Endothelial cell of umbilical vein (primary cell): ENCODE measurements around the gene SHISA9.

Source experiments
- EZH2 ChIP-seq: IDR thresholded peaks from 2 replicates; pipeline ENCODE4 v1.6.1; 2012; ENCODE audit warnings: borderline replicate concordance, low read depth, mild to moderate bottlenecking, moderate library complexity, low read length, inconsistent platforms; ENCODE audit not compliant: severe bottlenecking
- FOS ChIP-seq: IDR thresholded peaks from 2 replicates; pipeline ENCODE4 v1.6.1; 2011; ENCODE audit warnings: mild to moderate bottlenecking, low read length, moderate library complexity, borderline replicate concordance; ENCODE audit not compliant: insufficient read depth
- GATA2 ChIP-seq: IDR thresholded peaks from 2 replicates; pipeline ENCODE4 v1.7.0; 2011; ENCODE audit warnings: low read depth, mild to moderate bottlenecking, moderate library complexity, mixed read lengths, low read length; ENCODE audit not compliant: insufficient read length, insufficient read depth
- JUN ChIP-seq: IDR thresholded peaks from 2 replicates; pipeline ENCODE4 v1.6.1; 2011; ENCODE audit warnings: borderline replicate concordance, low read depth; ENCODE audit not compliant: insufficient read length, insufficient read depth
- MYC ChIP-seq: IDR thresholded peaks from one replicate; pipeline ENCODE4 v1.6.1; 2011; ENCODE audit warnings: mild to moderate bottlenecking, low read depth, low read length
- POLR2A ChIP-seq: IDR thresholded peaks from 2 replicates; pipeline ENCODE4 v1.6.1; 2012; ENCODE audit warnings: low read depth, mild to moderate bottlenecking, control low read depth, low read length
- POLR2AphosphoS5 ChIP-seq: IDR thresholded peaks from 2 replicates; pipeline ENCODE4 v1.6.1; 2012; ENCODE audit warnings: low read depth, mild to moderate bottlenecking, control low read depth, low read length, moderate library complexity; ENCODE audit not compliant: insufficient read depth
- TF ChIP-seq, protein P1 (sequence below), 2 donors: IDR thresholded peaks; 1 replicate in 1 of 2; 2 replicates in 1 of 2; pipeline ENCODE4 v1.5.1; 2011; ENCODE audit warnings: low read length in 2 of 2, mild to moderate bottlenecking in 2 of 2, moderate library complexity in 2 of 2, control low read depth in 1 of 2, inconsistent platforms in 1 of 2, low read depth in 1 of 2; ENCODE audit not compliant: insufficient read depth in 1 of 2; ENCODE audit errors: extremely low read depth in 1 of 2
- TF ChIP-seq, protein P2 (sequence below): IDR thresholded peaks from 2 replicates; pipeline ENCODE4 v1.6.1; 2011; ENCODE audit not compliant: insufficient read depth, insufficient read length

DNA sequence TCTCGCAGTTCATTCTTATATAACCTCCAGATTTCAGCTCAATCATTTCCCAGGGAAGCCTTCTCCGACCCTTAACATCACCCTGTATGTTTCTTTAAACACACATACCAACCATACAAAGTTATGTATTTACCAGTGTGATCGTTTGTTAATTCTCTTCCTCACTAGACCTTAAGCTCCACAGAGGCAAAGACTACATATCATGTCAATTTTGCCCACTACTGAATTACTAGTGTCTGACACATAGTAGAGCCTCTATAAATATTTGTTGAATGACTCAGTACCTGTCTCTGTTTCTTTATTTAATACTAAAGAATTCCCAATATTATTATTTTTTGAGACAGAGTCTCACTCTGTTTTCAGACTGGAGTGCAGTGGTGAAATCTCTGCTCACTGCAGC lies 137.2 kb downstream of the SHISA9 start:
- TF ChIP-seq POLR2AphosphoS5 (no peak), POLR2A (no peak), EZH2 (no peak), FOS (no peak), GATA2 (no peak), MYC (no peak), JUN (no peak)
- TF ChIP-seq, protein P1, sequence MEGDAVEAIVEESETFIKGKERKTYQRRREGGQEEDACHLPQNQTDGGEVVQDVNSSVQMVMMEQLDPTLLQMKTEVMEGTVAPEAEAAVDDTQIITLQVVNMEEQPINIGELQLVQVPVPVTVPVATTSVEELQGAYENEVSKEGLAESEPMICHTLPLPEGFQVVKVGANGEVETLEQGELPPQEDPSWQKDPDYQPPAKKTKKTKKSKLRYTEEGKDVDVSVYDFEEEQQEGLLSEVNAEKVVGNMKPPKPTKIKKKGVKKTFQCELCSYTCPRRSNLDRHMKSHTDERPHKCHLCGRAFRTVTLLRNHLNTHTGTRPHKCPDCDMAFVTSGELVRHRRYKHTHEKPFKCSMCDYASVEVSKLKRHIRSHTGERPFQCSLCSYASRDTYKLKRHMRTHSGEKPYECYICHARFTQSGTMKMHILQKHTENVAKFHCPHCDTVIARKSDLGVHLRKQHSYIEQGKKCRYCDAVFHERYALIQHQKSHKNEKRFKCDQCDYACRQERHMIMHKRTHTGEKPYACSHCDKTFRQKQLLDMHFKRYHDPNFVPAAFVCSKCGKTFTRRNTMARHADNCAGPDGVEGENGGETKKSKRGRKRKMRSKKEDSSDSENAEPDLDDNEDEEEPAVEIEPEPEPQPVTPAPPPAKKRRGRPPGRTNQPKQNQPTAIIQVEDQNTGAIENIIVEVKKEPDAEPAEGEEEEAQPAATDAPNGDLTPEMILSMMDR (IDR thresholded peaks at IDR 0.05; ENCODE audit: extremely low read depth in 1 of 2, insufficient read depth in 1 of 2, low read depth in 1 of 2, low read length in 2 of 2): no peak
- TF ChIP-seq, protein P2, sequence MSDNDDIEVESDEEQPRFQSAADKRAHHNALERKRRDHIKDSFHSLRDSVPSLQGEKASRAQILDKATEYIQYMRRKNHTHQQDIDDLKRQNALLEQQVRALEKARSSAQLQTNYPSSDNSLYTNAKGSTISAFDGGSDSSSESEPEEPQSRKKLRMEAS: no peak
